ENCODE results near the gene UROS. TPM values are rescaled to one million over a fixed set of nuclear protein-coding genes. Genes with fewer than 3 reads are reported as not detected.

The UROS gene
- total RNA-seq, 4 donors from 2014 or later: 28.8 to 55.7 (median 44.6) TPM

- no peak overlapping the region for H3K4me3 ChIP-seq
- no peak overlapping the region for H3K27ac ChIP-seq
- WGBS, 2 donors: 71 to 80% methylated on average over 1 of the region's 1 CpG
- no peaks in the 10 kb centered on the region for H3K9me3 ChIP-seq
- TF ChIP-seq EP300 (IDR thresholded peaks at IDR 0.05) (no peak), CTCF (IDR thresholded peaks at IDR 0.05) (no peak), POLR2A (IDR thresholded peaks at IDR 0.05) (no peak)
- H3K36me3 ChIP-seq: peaks cover 0 to 91% (median 4%) of the 10 kb centered on the region in 3 donors
- H3K27me3 ChIP-seq: no peaks in the 10 kb centered on the region
- no peaks in the 10 kb centered on the region for H3K4me1 ChIP-seq
- DNase-seq (ENCODE audit: low spot score in 2 of 2): no peak
These were observed 10.8 kb downstream of the UROS start for GRCh38 chr10:125812128-125812750.

- no peaks in the 10 kb centered on the region for H3K4me1 ChIP-seq
- no peaks in the 10 kb centered on the region for H3K9me3 ChIP-seq
- DNase-seq (ENCODE audit: low spot score in 2 of 2): no peak
- no peak overlapping the region for H3K4me3 ChIP-seq
- no peaks in the 10 kb centered on the region for H3K27me3 ChIP-seq
- no peak overlapping the region for H3K27ac ChIP-seq
- no peak for TF ChIP-seq CTCF (IDR thresholded peaks at IDR 0.05)
- TF ChIP-seq POLR2A (IDR thresholded peaks at IDR 0.05): no peak
- TF ChIP-seq EP300 (IDR thresholded peaks at IDR 0.05): no peak
- peaks cover 0 to 100% (median 4%) of the 10 kb centered on the region in 3 donors for H3K36me3 ChIP-seq
- WGBS, 2 donors: 62 to 63% methylated on average over 1 of the region's 1 CpG
These were observed 11.8 kb downstream of the UROS start for GRCh38 chr10:125811251-125811650.

- no peak for DNase-seq (ENCODE audit: low spot score in 2 of 2)
- no peak for TF ChIP-seq CTCF (IDR thresholded peaks at IDR 0.05)
- TF ChIP-seq EP300 (IDR thresholded peaks at IDR 0.05): no peak
- TF ChIP-seq POLR2A (IDR thresholded peaks at IDR 0.05): no peak
- H3K4me3 ChIP-seq: no peak overlapping the region
- no peaks in the 10 kb centered on the region for H3K4me1 ChIP-seq
- peaks cover 0 to 98% (median 10%) of the 10 kb centered on the region in 3 donors for H3K36me3 ChIP-seq
- no peak overlapping the region for H3K27ac ChIP-seq
- H3K27me3 ChIP-seq: no peaks in the 10 kb centered on the region
- 77 to 90% methylated on average over 1 of the region's 1 CpG for WGBS, 2 donors
- H3K9me3 ChIP-seq: no peaks in the 10 kb centered on the region
These were observed 15.0 kb downstream of the UROS start for GRCh38 chr10:125808047-125808446.

- WGBS, 2 donors: 90 to 94% methylated on average over 7 of the region's 7 CpGs
- Histone ChIP-seq H3K27ac (no peak overlapping the region), H3K4me1 (no peaks in the 10 kb centered on the region), H3K9me3 (no peaks in the 10 kb centered on the region), H3K27me3 (no peaks in the 10 kb centered on the region), H3K36me3 (peaks cover 0 to 96% (median 10%) of the 10 kb centered on the region in 3 donors), H3K4me3 (no peak overlapping the region)
- TF ChIP-seq CTCF (IDR thresholded peaks at IDR 0.05) (no peak), POLR2A (IDR thresholded peaks at IDR 0.05) (no peak), EP300 (IDR thresholded peaks at IDR 0.05) (no peak)
- DNase-seq (ENCODE audit: low spot score in 2 of 2): no peak
These were observed 20.3 kb downstream of the UROS start for GRCh38 chr10:125802739-125803138.

GRCh38 chr10:125802131-125802530 is 20.9 kb downstream of the UROS start:
- TF ChIP-seq POLR2A (IDR thresholded peaks at IDR 0.05) (no peak), CTCF (IDR thresholded peaks at IDR 0.05) (no peak), EP300 (IDR thresholded peaks at IDR 0.05) (no peak)
- no peaks in the 10 kb centered on the region for H3K9me3 ChIP-seq
- 65 to 78% methylated on average over 5 of the region's 5 CpGs for WGBS, 2 donors
- H3K27me3 ChIP-seq: no peaks in the 10 kb centered on the region
- H3K36me3 ChIP-seq: peaks cover 0 to 96% (median 10%) of the 10 kb centered on the region in 3 donors
- DNase-seq (ENCODE audit: low spot score in 2 of 2): no peak
- H3K27ac ChIP-seq: no peak overlapping the region
- H3K4me3 ChIP-seq: no peak overlapping the region
- H3K4me1 ChIP-seq: no peaks in the 10 kb centered on the region
